ENCODE measurements around the gene PARD3.

The PARD3 gene

DNA sequence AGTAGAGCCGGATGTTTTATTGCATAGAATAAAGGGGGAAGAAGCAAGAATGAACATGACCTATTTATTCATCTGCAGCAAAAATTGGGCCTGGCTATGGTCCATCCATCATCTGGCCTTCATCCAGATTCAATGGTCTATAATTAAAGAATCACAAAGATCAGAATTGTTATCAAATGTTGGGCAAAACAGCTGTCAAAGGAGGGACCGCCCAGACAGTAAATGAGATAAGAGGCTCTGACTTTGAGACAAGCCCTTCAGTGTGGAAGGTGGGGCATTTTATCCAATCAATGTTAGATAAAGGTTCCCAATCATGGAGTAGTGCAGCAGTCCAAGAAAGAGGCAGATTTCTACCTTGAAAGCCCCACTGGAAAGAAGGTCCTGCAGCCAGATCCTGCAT is 153.5 kb downstream of the PARD3 start:
- DNase-seq (ENCODE audit: low read depth): no peak

DNA sequence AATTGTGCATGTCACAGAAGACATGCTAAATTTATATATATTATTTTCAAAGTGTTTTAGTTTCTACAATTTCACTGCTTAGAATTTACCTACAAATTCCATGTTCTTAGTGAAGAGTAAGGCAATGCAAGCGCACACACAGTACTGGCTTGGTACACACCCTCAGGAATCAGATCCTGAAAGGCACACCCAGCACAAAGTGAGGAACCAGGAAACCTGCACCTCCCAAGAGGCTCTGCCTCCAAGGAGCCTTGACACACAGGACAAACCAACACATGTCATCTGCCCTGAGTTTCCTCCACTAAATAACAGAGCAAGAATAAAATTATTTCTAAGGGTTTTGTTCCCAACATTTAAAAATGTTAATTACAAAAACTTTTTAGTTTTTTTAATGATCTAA is 156.2 kb downstream of the PARD3 start:
- in situ Hi-C loops (cut with HindIII; ENCODE audit: low sequenced_read_pairs): no loop called here
- DNase-seq (ENCODE audit: low read depth): no peak
- TF ChIP-seq, protein P1, sequence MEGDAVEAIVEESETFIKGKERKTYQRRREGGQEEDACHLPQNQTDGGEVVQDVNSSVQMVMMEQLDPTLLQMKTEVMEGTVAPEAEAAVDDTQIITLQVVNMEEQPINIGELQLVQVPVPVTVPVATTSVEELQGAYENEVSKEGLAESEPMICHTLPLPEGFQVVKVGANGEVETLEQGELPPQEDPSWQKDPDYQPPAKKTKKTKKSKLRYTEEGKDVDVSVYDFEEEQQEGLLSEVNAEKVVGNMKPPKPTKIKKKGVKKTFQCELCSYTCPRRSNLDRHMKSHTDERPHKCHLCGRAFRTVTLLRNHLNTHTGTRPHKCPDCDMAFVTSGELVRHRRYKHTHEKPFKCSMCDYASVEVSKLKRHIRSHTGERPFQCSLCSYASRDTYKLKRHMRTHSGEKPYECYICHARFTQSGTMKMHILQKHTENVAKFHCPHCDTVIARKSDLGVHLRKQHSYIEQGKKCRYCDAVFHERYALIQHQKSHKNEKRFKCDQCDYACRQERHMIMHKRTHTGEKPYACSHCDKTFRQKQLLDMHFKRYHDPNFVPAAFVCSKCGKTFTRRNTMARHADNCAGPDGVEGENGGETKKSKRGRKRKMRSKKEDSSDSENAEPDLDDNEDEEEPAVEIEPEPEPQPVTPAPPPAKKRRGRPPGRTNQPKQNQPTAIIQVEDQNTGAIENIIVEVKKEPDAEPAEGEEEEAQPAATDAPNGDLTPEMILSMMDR (IDR thresholded peaks at IDR 0.05; ENCODE audit: low read depth, low read length, missing control alignments): no peak
- no peak overlapping the region for H3K4me3 ChIP-seq (ENCODE audit: low read depth, low read length)

More for the DNA sequence above, 153.5 kb downstream of the PARD3 start:
- TF ChIP-seq, protein P1 (IDR thresholded peaks at IDR 0.05; ENCODE audit: low read depth, low read length, missing control alignments): no peak
- in situ Hi-C loops (cut with HindIII; ENCODE audit: low sequenced_read_pairs): no loop called here
- H3K4me3 ChIP-seq (ENCODE audit: low read depth, low read length): no peak overlapping the region

DNA sequence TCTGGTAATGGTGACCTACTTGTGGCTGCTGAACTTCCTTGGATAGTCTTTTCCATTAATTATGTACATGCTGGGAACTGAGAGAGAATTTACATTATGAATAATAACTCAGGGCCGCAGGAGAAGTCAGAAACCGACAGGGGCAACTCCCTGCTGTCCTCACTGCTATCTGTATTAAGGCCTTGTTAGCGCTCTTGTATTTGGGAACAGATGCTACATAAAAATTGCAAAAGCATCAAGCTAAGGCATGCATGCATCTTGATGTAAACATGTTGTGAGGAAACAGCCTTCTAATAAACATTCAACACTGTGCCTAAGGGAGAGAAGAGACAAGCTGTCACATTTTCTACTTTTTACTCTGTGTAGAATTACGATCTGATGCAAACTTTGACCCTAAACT is 158.4 kb downstream of the PARD3 start:
- in situ Hi-C loops (cut with HindIII; ENCODE audit: low sequenced_read_pairs): no loop called here
- TF ChIP-seq, protein P1 (IDR thresholded peaks at IDR 0.05; ENCODE audit: low read depth, low read length, missing control alignments): no peak
- no peak overlapping the region for H3K4me3 ChIP-seq (ENCODE audit: low read depth, low read length)
- DNase-seq (ENCODE audit: low read depth): no peak

DNA sequence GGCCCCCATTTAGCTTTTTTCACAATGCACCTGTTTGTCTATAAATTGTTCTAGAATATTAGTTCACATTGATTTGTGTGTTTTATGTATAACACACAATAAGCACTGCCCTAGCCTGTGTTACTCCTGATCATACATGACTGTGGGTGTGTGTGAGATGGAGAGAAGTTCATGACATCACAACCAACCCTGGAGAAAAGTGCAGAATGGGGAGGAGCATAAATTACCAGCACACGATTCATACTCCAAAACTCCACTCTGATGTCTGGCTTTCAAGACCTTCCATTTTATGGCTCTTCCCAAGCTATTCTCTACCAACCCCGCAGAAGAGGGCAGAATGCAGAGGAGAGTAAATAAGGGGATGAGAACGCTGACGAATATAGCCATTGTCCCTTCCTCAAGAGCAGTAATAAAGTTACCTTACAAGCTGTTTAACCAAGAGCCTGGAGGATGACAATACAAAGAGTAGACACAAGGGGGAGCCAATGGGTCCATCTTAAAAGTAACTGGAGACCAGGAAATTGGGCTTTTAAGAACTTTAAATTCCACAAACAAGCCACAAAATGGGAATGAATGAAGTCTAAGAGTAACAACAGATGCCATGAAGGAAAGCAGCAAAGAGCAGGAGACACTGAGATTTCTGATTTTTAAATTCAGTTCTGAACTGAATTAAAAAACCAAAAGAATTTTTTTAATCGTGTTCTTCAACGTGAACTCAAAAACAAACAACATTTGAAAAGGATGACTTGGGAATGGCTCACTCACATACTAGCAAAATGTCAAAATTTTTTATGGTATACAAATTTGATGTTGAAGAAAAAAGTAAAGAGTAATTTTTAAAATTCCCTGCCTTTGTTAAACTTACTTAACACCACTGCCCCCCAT is 159.6 kb downstream of the PARD3 start:
- H3K4me3 ChIP-seq (ENCODE audit: low read depth, low read length): no peak overlapping the region
- TF ChIP-seq, protein P1 (IDR thresholded peaks at IDR 0.05; ENCODE audit: low read depth, low read length, missing control alignments): peak; percentile 77
- DNase-seq (ENCODE audit: low read depth): peak; percentile 76
- in situ Hi-C loops (cut with HindIII; ENCODE audit: low sequenced_read_pairs): no loop called here

DNA sequence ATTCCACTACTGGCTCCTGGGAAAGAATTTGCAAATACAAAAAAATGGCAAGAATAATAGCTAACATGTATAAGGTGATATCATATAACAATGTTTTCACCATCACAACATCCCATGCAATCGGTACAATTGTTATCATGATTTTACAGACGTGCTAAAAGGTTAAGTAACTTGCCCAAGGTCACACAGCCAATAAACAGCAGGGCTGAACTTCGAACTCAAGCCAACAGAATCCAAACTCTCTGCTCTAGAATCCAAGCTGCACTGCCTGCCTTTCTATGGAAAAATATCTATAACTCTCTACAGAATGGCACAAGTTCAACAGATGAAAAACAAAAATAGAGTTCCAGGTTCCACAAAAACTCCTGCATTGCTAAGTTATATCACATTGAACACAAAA is 160.9 kb downstream of the PARD3 start:
- TF ChIP-seq, protein P1 (IDR thresholded peaks at IDR 0.05; ENCODE audit: low read depth, low read length, missing control alignments): no peak
- no peak overlapping the region for H3K4me3 ChIP-seq (ENCODE audit: low read depth, low read length)
- no peak for DNase-seq (ENCODE audit: low read depth)
- in situ Hi-C loops (cut with HindIII; ENCODE audit: low sequenced_read_pairs): no loop called here

DNA sequence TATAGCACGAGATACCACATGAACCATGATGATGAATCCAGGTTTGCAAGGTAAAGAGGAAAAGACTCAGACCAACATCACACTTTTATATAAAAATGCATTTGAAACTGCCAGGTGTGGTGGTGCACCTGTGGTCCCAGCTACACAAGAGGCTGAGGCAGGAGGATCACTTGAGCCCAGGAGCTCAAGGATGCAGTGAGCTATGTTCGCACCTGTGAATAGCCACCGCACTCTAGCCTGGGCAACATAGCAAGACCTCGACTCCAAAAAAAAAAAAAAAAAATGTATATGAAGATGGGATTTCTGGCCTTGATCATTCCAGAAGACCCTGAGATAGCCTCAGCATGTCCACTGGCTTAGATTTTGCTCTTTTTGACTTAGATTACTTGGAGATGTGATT is 161.6 kb downstream of the PARD3 start:
- in situ Hi-C loops (cut with HindIII; ENCODE audit: low sequenced_read_pairs): no loop called here
- DNase-seq (ENCODE audit: low read depth): no peak
- TF ChIP-seq, protein P1 (IDR thresholded peaks at IDR 0.05; ENCODE audit: low read depth, low read length, missing control alignments): no peak
- no peak overlapping the region for H3K4me3 ChIP-seq (ENCODE audit: low read depth, low read length)
